Cardiac septum (tissue), 1 donor: Measurements from ENCODE around the gene NFAT5. TPM values are rescaled to one million over a fixed set of nuclear protein-coding genes. Genes with fewer than 3 reads are reported as not detected.

Experiments
- DNase-seq: peaks from one replicate; pipeline ENCODE4 v3.0.0-alpha.2; 2020; ENCODE audit warnings: low spot score
- intact Hi-C: fragments of 100-400 bp; cut with DNase I; formaldehyde crosslinking; loops from one replicate; pipeline ENCODE4 v1.14.0; 2022
- total RNA-seq: library from RNA; stranded (reverse); fragmentation: NEBNext Ultra II Directional; extraction: Animal tissue kit (Norgen Biotek cat#: 25700); gene quantifications from one replicate; pipeline ENCODE4 v1.2.1, GENCODE V29; 2021
- donor health status: DM: no; HTN: no; CAD: no.

NFAT5 gene
- total RNA-seq, 1 donor from 2014 or later: 28.5 TPM

- DNase-seq: no peak
- intact Hi-C loops: no loop called here
Observed at GRCh38 chr16:69691980-69692911, 126.5 kb downstream of the NFAT5 start.

- DNase-seq: no peak
- intact Hi-C loops: no loop called here
Observed at GRCh38 chr16:69693916-69694315, 128.2 kb downstream of the NFAT5 start.

GRCh38 chr16:69698404-69698803 lies 132.6 kb downstream of the NFAT5 start:
- intact Hi-C loops: no loop called here
- no peak for DNase-seq

GRCh38 chr16:69699915-69700314 lies 134.1 kb downstream of the NFAT5 start:
- DNase-seq: no peak
- intact Hi-C loops: no loop called here

GRCh38 chr16:69701452-69701851 lies 135.7 kb downstream of the NFAT5 start:
- no peak for DNase-seq
- intact Hi-C loops: no loop called here

GRCh38 chr16:69701866-69702265 lies 136.1 kb downstream of the NFAT5 start:
- intact Hi-C loops: no loop called here
- DNase-seq: no peak

GRCh38 chr16:69703638-69704037 lies 137.9 kb downstream of the NFAT5 start:
- DNase-seq: no peak
- intact Hi-C loops: no loop called here

GRCh38 chr16:69706256-69706974 lies 140.6 kb downstream of the NFAT5 start:
- intact Hi-C loops: loop anchor here (5.0 kb wide), 1 partner anchor 309 kb away; no protein-coding TSS in a partner anchor
- no peak for DNase-seq

- no peak for DNase-seq
- intact Hi-C loops: loop anchor here (5.0 kb wide), 1 partner anchor 310 kb away; no protein-coding TSS in a partner anchor
Observed at GRCh38 chr16:69706975-69707340, 141.2 kb downstream of the NFAT5 start.

- intact Hi-C loops: loop anchor here (2.0 to 5.0 kb wide), 2 partner anchors 47 to 311 kb away; partner anchors contain the start of gene NOB1
- DNase-seq: no peak
Observed at GRCh38 chr16:69707920-69708683, 142.3 kb downstream of the NFAT5 start.

- intact Hi-C loops: loop anchor here (2.0 to 5.0 kb wide), 2 partner anchors 45 to 312 kb away; partner anchors contain the start of gene NOB1
- DNase-seq: no peak
Observed at GRCh38 chr16:69709456-69710084, 143.8 kb downstream of the NFAT5 start.

GRCh38 chr16:69711115-69711740 lies 145.5 kb downstream of the NFAT5 start:
- no peak for DNase-seq
- intact Hi-C loops: no loop called here

GRCh38 chr16:69712277-69712676 lies 146.5 kb downstream of the NFAT5 start:
- intact Hi-C loops: no loop called here

GRCh38 chr16:69712914-69713581 lies 147.3 kb downstream of the NFAT5 start:
- intact Hi-C loops: no loop called here
- DNase-seq: no peak

More at GRCh38 chr16:69712277-69712676, 146.5 kb downstream of the NFAT5 start:
- no peak for DNase-seq

- intact Hi-C loops: no loop called here
- no peak for DNase-seq
Observed at GRCh38 chr16:69717066-69717465, 151.3 kb downstream of the NFAT5 start.

- DNase-seq: no peak
- intact Hi-C loops: no loop called here
Observed at GRCh38 chr16:69718111-69718764, 152.5 kb downstream of the NFAT5 start.

GRCh38 chr16:69720822-69721430 lies 155.2 kb downstream of the NFAT5 start:
- DNase-seq: no peak
- intact Hi-C loops: no loop called here
